Glomerular visceral epithelial cell (primary cell): ENCODE measurements around the gene SEMA4A.
"Not testable (repeated sequence)": the region's sequence is repeated elsewhere in the genome, so short reads cannot be mapped to it uniquely, and the experiment has no call there.

ENCODE experiments used
- DNase-seq: peaks from one replicate; pipeline ENCODE4 v3.0.0-alpha.2; 2016; ENCODE audit errors: extremely low spot score

SEMA4A gene

GRCh38 chr1:156119503-156120209, 33.7 kb upstream of the SEMA4A start:
- peak; percentile 85 for DNase-seq

DNA sequence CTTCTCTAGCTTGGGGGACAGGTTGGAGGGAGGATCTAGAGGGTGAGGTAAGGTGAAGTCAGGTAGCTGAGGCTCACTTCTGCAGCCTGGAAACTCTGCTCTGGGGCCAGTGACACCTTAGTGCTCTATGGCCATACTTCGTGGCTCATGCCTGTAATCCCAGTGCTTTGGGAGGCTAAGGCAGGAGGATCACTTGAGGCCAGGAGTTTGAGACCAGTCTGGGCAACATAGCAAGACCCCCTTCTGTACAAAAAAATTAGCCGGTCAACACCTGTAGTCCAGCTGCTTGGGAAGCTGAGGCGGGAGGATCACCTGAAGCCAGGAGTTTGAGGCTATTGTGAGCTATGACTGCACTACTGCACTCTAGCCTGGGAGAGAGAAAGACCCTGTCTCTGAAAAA, 33.1 kb upstream of the SEMA4A start:
- DNase-seq = no peak

DNA sequence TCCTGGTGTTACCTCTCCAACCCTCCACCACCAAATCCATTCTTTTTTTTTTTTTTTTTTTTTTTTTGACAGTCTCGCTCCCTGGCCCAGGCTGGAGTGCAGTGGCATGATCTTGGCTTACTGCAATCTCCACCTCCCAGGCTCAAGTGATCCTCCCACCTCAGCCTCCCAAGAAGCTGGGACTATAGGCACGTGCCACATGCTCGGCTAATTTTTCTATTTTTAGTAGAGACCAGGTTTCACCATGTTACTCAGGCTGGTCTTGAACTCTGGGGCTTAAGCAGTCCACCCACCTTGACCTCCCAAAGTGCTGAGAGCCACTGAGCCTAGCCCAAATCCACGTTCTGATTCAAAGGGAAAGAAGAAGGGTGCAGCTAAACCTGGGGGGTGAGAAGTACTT, 32.4 kb upstream of the SEMA4A start:
- not testable (repeated sequence) for DNase-seq

DNA sequence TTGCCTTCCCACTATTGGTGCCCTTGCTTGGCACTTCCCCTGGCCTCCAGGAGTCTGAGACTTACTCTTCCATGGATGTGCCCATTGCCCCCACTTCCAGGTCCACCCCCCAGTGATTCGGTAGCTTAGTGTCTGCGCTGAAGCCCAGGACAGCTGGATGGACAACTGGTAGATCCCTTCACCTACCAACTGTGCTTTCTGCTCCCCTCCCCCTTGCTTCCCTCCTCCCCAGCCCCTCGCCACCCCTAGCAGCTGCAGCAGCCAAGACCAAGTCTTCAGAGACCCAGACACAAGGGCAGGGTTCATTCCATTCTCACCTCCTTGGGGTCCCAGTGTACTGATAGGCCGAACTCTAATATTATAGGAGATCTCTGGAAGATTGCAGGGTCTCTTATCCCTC, 31.9 kb upstream of the SEMA4A start:
- no peak for DNase-seq

DNA sequence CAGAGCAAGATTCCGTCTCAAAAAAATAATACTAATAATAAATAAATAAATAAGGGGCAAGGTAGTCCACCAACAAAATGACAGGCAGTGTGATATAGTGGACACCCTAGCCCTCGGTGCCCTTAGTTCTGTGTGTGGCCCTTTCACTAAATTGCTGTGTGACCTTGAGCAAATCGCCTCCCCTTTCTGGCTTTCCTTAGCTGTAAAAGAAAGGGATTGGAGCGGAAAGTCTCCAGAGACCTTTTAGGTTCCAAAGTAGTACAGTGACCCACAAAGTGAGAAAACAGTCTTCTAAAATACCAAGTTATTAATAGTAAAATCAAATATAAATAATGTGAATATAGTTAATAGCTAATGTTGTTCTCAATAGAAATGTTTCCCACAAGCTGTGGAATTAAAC, 31.3 kb upstream of the SEMA4A start:
- no peak for DNase-seq

- peak; percentile 88 for DNase-seq
Observed at GRCh38 chr1:156122519-156123355, 30.6 kb upstream of the SEMA4A start.

GRCh38 chr1:156123356-156124196, 29.8 kb upstream of the SEMA4A start:
- peak; percentile 97 for DNase-seq

- no peak for DNase-seq
Observed at GRCh38 chr1:156124557-156125483, 28.6 kb upstream of the SEMA4A start.

GRCh38 chr1:156125544-156125943, 27.8 kb upstream of the SEMA4A start:
- not testable (repeated sequence) for DNase-seq

DNA sequence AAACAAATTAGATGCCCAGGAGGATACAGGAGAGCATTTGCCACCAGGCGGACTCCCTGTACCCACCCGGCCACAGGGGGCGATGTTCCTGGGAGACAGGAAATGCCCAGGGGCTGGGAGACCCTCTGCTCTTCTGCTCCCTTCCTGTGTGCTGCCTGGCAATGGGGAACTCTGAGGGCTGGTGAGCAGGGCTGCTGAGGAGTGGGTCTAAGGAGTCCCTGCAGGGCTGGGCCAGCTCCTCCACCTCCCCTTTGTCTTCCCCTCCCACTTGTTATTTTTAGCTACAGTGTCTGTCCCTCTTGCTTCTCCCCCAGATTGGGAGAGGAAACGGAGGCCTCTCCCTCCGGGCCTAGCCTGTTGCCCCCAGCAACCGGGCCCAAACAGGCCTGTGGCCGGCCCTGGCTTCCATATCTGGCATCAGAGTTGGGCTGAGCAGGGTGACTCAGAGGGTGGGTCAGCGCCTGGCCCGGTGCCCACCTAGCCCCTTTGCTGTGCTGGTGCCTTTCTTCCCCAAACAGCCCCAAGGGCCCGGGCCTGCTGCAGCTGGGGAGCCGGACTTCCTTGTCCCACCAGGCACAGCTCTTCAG, 27.2 kb upstream of the SEMA4A start:
- peak; percentile 99 for DNase-seq

GRCh38 chr1:156126630-156127534, 26.5 kb upstream of the SEMA4A start:
- peak; percentile 97 for DNase-seq

GRCh38 chr1:156128308-156128653, 25.1 kb upstream of the SEMA4A start:
- no peak for DNase-seq

DNA sequence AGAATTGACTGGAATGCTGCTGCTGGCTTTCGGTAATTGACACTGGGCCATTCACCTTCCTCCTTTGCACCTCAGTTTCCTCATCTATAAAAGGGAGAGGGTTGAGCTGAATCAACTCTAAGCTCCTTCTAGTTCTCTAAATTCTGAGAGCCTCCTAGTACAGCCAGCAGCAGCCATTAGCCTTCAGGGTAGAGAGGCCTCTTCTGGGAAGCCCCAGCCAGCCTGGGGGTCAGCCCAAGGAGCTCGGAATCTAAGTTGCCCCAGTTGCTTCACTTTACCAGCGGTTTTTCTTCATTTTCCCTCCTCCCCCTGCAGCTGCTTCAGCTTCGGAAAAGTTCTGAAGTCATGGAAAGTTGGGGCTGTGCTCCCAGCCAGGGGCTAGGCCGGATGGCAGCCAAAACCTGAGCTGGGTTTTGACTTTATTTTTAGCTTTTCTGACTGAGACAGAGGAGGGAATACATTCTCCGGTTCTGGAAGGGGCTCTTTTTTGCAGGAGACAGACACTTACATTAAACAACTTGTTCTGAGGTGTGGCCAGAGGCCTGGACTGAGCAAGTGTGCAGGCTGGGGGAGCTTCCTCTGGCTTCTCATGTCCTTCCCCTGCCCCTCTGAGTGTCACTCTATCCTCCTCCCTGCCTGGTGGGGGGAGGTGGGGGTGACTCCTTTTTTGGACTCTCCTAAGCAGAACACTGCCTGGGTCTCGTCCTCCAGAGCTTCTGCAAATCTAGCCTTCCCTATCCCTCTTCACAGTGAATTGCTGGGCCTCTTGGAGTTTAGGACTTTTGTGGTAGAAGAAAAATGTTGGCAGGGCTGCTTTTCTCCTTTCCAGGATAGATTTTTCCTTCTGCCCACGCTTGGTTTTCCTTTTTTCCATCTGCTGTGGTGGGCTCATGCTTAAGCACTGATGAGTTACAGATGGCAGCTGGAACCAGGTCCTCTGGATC, 24.5 kb upstream of the SEMA4A start:
- DNase-seq = no peak

- peak; percentile 97 for DNase-seq
Observed at GRCh38 chr1:156129687-156130577, 23.5 kb upstream of the SEMA4A start.

DNA sequence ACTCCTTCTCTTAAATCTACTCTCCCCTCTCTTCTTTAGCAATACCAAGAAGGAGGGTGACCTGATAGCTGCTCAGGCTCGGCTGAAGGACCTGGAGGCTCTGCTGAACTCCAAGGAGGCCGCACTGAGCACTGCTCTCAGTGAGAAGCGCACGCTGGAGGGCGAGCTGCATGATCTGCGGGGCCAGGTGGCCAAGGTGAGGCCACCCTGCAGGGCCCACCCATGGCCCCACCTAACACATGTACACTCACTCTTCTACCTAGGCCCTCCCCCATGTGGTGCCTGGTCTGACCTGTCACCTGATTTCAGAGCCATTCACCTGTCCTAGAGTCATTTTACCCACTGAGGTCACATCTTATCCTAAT, 22.8 kb upstream of the SEMA4A start:
- DNase-seq = no peak

- no peak for DNase-seq
Observed at GRCh38 chr1:156134716-156135435, 18.5 kb upstream of the SEMA4A start.
